Hepatocyte (in vitro differentiated cells): ENCODE measurements around the gene ZNF483. TPM values are rescaled to one million over a fixed set of nuclear protein-coding genes. Genes with fewer than 3 reads are reported as not detected.

Experiments
- DNase-seq: peaks from one replicate; pipeline ENCODE4 v3.0.0-alpha.2; 2016; ENCODE audit warnings: low spot score
- H2AFZ ChIP-seq: fragments of 200-600 bp; sonication (generic); 2 replicates; pipeline ENCODE4 v1.6.0; 2016; ENCODE audit warnings: antibody characterized with exemption, mild to moderate bottlenecking
- H3K27ac ChIP-seq: fragments of 200-600 bp; sonication (generic); 2 replicates; pipeline ENCODE4 v1.5.1; 2016; ENCODE audit warnings: mild to moderate bottlenecking
- H3K27me3 ChIP-seq: fragments of 200-600 bp; sonication (generic); 2 replicates; pipeline ENCODE4 v1.6.1; 2016
- H3K36me3 ChIP-seq: fragments of 200-600 bp; sonication (generic); replicated peaks from 2 replicates; pipeline ENCODE4 v1.5.1; 2016; ENCODE audit warnings: low read depth; ENCODE audit not compliant: insufficient read depth
- H3K4me1 ChIP-seq: fragments of 200-600 bp; sonication (generic); 2 replicates; pipeline ENCODE4 v1.5.1; 2016; ENCODE audit warnings: mild to moderate bottlenecking, moderate library complexity; ENCODE audit not compliant: insufficient read depth
- H3K4me2 ChIP-seq: fragments of 200-600 bp; sonication (generic); 2 replicates; pipeline ENCODE4 v1.6.0; 2016
- H3K4me3 ChIP-seq: fragments of 200-600 bp; sonication (generic); 2 replicates; pipeline ENCODE4 v1.5.1; 2016; ENCODE audit warnings: mild to moderate bottlenecking
- H3K79me2 ChIP-seq: fragments of 200-600 bp; sonication (generic); 2 replicates; pipeline ENCODE4 v1.6.0; 2017; ENCODE audit warnings: mild to moderate bottlenecking
- H3K9me2 ChIP-seq: fragments of 200-600 bp; sonication (generic); replicated peaks from 2 replicates; pipeline ENCODE4 v1.6.0; 2017; ENCODE audit warnings: mild to moderate bottlenecking; ENCODE audit not compliant: insufficient read depth
- H3K9me3 ChIP-seq: fragments of 200-600 bp; sonication (generic); 2 replicates; pipeline ENCODE4 v1.5.1; 2016; ENCODE audit warnings: low read depth, mild to moderate bottlenecking
- H4K20me1 ChIP-seq: fragments of 200-600 bp; sonication (generic); 2 replicates; pipeline ENCODE4 v1.6.0; 2016; ENCODE audit warnings: mild to moderate bottlenecking; ENCODE audit not compliant: insufficient read depth, poor library complexity, severe bottlenecking
- EZH2 ChIP-seq: fragments of 200-600 bp; sonication (generic); IDR thresholded peaks from 2 replicates; pipeline ENCODE4 v1.6.1; 2016; ENCODE audit warnings: antibody characterized with exemption, mild to moderate bottlenecking, borderline replicate concordance
- EZH2phosphoT487 ChIP-seq: fragments of 200-600 bp; sonication (generic); IDR thresholded peaks from one replicate; pipeline ENCODE4 v1.6.1; 2018; ENCODE audit warnings: antibody characterized with exemption, mild to moderate bottlenecking, low read depth, moderate library complexity; ENCODE audit not compliant: unreplicated experiment, severe bottlenecking
- WGBS: methylation state at CpG from one replicate; pipeline ENCODE4 v1.1.6; 2016; ENCODE audit warnings: low lambda C conversion rate; ENCODE audit errors: missing lambda C conversion rate; 5-methylcytosine and 5-hydroxymethylcytosine counted together
- polyA plus RNA-seq: library from polyadenylated mRNA; unstranded; fragments of >200 nt; fragmentation: Nextera tagmentation; extraction: Ambion mirVana; gene quantifications from 2 replicates; pipeline ENCODE4 v1.2.1, GENCODE V29; 2016
- total RNA-seq: library from RNA; depleted of rRNA; stranded (reverse); fragments of >200 nt; gene quantifications from 2 replicates; pipeline ENCODE4 v1.2.3, GENCODE V29; 2014
- TF ChIP-seq, protein P1 (sequence below): fragments of 200-600 bp; sonication (generic); IDR thresholded peaks from 2 replicates; pipeline ENCODE4 v1.5.1; 2016; ENCODE audit warnings: antibody characterized with exemption, mild to moderate bottlenecking; ENCODE audit not compliant: poor library complexity

Gene ZNF483
- total and polyA plus RNA-seq, 2 experiments from 2014 or later = 0.87 to 4.6 TPM

GRCh38 chr9:111599955-111600343 lies 75.0 kb downstream of the ZNF483 start:
- TF ChIP-seq, protein P1, sequence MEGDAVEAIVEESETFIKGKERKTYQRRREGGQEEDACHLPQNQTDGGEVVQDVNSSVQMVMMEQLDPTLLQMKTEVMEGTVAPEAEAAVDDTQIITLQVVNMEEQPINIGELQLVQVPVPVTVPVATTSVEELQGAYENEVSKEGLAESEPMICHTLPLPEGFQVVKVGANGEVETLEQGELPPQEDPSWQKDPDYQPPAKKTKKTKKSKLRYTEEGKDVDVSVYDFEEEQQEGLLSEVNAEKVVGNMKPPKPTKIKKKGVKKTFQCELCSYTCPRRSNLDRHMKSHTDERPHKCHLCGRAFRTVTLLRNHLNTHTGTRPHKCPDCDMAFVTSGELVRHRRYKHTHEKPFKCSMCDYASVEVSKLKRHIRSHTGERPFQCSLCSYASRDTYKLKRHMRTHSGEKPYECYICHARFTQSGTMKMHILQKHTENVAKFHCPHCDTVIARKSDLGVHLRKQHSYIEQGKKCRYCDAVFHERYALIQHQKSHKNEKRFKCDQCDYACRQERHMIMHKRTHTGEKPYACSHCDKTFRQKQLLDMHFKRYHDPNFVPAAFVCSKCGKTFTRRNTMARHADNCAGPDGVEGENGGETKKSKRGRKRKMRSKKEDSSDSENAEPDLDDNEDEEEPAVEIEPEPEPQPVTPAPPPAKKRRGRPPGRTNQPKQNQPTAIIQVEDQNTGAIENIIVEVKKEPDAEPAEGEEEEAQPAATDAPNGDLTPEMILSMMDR = no peak
- no peak for TF ChIP-seq EZH2
- no peak for TF ChIP-seq EZH2phosphoT487
- H3K27ac ChIP-seq = peak overlapping the region; percentile 95

DNA sequence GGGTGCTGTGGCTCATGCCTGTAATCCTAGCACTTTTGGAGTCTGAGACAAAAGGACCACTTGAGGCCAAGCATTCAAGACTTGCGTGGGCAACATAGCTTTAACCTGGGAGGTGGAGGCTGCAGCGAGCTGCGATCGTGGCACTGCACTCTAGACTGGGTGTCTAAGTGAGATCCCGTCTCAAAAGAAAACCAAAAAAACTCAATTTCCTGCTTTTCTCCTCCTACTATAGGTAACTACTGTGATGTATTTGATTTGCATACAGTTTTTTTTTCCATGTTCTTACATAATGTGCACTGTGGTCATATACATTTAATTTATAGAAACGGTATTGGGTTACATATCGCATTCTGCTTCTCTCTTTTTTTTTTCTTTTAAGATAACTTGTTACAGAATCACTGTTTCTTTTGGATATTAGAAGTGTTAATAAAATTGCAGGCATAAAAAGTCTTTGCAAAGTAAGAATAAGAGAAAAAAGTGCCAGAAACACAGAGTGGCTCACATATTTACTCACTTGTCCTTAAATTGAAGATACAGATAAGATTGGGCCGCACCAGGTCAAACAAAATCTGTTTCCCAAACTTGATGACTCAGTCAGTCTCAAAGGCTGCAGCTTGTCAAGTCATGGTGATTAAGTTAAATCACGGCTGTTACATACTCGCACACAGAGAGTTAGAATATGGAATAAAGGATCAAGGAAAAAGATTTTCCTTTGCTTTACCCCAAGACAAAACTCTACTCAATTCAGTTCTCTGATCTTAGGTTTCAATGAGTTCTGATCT lies 76.4 kb downstream of the ZNF483 start:
- peaks cover 22% of the 10 kb centered on the region for H3K4me1 ChIP-seq
- TF ChIP-seq EZH2phosphoT487 (no peak), EZH2 (no peak)
- TF ChIP-seq, protein P1 = no peak
- H3K9me2 ChIP-seq = no peaks in the 10 kb centered on the region
- peak; percentile 57 for DNase-seq
- no peaks in the 10 kb centered on the region for H3K27me3 ChIP-seq
- H4K20me1 ChIP-seq = peaks cover 4% of the 10 kb centered on the region
- H3K4me2 ChIP-seq = peak overlapping the region; percentile 26
- WGBS = 56% methylated on average over 10 of the region's 10 CpGs
- no peaks in the 10 kb centered on the region for H3K36me3 ChIP-seq
- no peaks in the 10 kb centered on the region for H3K9me3 ChIP-seq
- H3K4me3 ChIP-seq = no peak overlapping the region
- H3K79me2 ChIP-seq = peaks cover 7% of the 10 kb centered on the region
- H2AFZ ChIP-seq = no peak overlapping the region
- H3K27ac ChIP-seq = peak overlapping the region; percentile 70

More at GRCh38 chr9:111599955-111600343, 75.0 kb downstream of the ZNF483 start:
- peak overlapping the region; percentile 95 for H3K4me2 ChIP-seq
- H3K79me2 ChIP-seq = peaks cover 7% of the 10 kb centered on the region
- peaks cover 16% of the 10 kb centered on the region for H3K4me1 ChIP-seq
- H3K36me3 ChIP-seq = no peaks in the 10 kb centered on the region
- 61% methylated on average over 15 of the region's 17 CpGs for WGBS
- H3K4me3 ChIP-seq = peak overlapping the region; percentile 79
- H3K27me3 ChIP-seq = no peaks in the 10 kb centered on the region
- no peak for DNase-seq
- H3K9me2 ChIP-seq = no peaks in the 10 kb centered on the region
- H4K20me1 ChIP-seq = peaks cover 4% of the 10 kb centered on the region
- H2AFZ ChIP-seq = peak overlapping the region; percentile 83
- H3K9me3 ChIP-seq = no peaks in the 10 kb centered on the region

DNA sequence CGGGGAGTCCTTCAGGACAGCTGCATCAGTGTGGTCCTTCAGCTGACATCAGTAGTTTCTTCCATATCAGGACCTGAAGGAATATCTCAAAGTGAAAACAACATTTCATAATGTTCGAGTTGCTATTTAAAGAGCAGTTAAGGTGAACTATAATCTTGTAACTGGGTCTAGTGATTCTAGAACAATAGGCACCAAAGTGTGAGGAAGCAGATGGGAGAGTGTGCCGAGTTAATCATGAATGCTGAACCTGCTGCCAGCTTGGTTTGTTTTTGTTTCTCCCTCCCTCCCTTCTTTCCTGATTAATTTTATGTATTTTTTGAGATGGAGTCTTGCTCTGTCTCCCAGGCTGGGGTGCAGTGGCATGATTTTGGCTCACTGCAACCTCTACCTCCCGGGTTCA lies 78.1 kb downstream of the ZNF483 start:
- H3K27me3 ChIP-seq = no peaks in the 10 kb centered on the region
- no peaks in the 10 kb centered on the region for H3K9me3 ChIP-seq
- no peak overlapping the region for H3K4me2 ChIP-seq
- H4K20me1 ChIP-seq = no peaks in the 10 kb centered on the region
- no peaks in the 10 kb centered on the region for H3K79me2 ChIP-seq
- H2AFZ ChIP-seq = no peak overlapping the region
- H3K4me1 ChIP-seq = peaks cover 22% of the 10 kb centered on the region
- no peak overlapping the region for H3K27ac ChIP-seq
- TF ChIP-seq, protein P1 = no peak
- TF ChIP-seq EZH2 = no peak
- no peak for TF ChIP-seq EZH2phosphoT487
- H3K4me3 ChIP-seq = no peak overlapping the region
- H3K9me2 ChIP-seq = no peaks in the 10 kb centered on the region
- DNase-seq = no peak
- H3K36me3 ChIP-seq = no peaks in the 10 kb centered on the region
- WGBS = 84% methylated on average over 4 of the region's 4 CpGs
